ENCODE measurements around the gene BTBD2. TPM values are rescaled to one million over a fixed set of nuclear protein-coding genes. Genes with fewer than 3 reads are reported as not detected.

Gene BTBD2
- total and polyA plus RNA-seq, 2 of the 8 experiments (the other 6 are each of a cell fraction or from before 2014, with no cell fraction given) = 91.7 to 92.3 TPM

DNA sequence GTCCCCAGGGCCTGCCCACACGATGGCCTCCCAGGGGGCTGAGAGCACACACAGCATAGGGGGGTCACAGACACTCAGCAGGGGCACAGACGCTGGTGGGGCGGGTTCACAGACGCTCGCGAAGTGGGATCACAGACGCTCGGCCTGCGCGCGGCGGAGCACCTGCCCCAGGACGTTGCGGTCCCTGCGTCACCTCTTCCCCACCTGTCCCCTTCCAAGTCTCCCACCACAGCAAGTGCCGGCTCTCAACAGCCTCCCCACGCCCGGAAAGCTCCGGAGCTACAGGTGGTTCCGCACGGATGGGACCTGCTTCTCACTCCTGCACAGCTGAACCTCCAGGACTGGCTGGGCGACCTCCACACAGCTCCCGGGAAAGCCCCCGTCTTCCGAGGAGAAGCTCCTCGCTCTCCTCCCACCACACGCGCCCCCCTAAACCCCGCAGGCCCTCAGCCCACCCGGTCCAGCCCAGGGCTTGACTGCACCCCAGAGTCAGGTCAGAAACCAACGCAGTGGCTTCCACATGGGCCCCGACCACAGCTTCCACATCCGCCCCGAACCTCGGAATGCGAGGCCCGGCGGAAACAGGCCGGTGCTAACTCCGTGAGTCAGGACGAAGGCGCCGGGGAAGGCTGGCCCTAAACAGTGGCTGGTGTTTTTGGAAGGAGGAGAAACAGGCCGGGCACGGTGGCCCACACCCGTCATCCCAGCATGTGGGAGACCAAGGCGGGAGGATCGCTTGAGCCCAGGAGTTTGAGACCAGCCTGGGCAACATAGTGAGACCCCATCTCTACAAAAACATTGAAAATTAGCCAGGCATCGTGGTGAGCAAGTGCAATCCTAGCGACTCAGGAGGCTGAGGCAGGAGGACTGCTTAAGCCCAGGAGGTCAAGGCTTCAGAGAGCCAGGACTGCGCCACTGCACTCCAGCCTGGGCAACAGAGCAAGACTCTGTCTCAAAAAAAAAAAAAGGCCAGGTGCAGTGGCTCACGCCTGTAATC, 16.5 kb downstream of the BTBD2 start:
- Histone ChIP-seq H4K8ac (ENCODE audit: extremely low read depth, insufficient read depth, low read length) (no peak overlapping the region), H2BK120ac (replicated peaks; ENCODE audit: low read depth, low read length) (no peak overlapping the region), H3K79me1 (ENCODE audit: low read depth, low read length) (0 out of 2 replicates have a peak, but pooled peaks cover 2% of the 10 kb centered on the region), H2AK5ac (ENCODE audit: low read depth, low read length) (no peak overlapping the region), H2BK5ac (ENCODE audit: low read depth, low read length) (no peak overlapping the region), H4K20me1 (replicated peaks in 1 of 2; ENCODE audit: control insufficient read depth in 1 of 2, insufficient read depth in 2 of 2, low read length in 2 of 2) (peaks cover 0 to 13% of the 10 kb centered on the region in 2 experiments), H3K79me2 (ENCODE audit: control insufficient read depth in 1 of 2, insufficient read depth in 2 of 2, low read length in 2 of 2) (no peaks in the 10 kb centered on the region), H3K27me3 (replicated peaks in 1 of 4; ENCODE audit: control insufficient read depth in 3 of 4, extremely low read depth in 1 of 4, insufficient read depth in 3 of 4, low read length in 3 of 4) (peaks cover 0 to 4% (median 0%) of the 10 kb centered on the region in 4 experiments; a peak in 1 of 7 replicates), H3K4me2 (ENCODE audit: insufficient read depth in 1 of 2, low read depth in 2 of 2, low read length in 2 of 2) (no peak overlapping the region), H4K5ac (ENCODE audit: insufficient read length, low read depth, low read length) (no peak overlapping the region), H3K9ac (replicated peaks in 1 of 4; ENCODE audit: extremely low read depth in 1 of 4, low read depth in 3 of 4, low read length in 3 of 4) (no peak overlapping the region), H2BK12ac (ENCODE audit: low read depth, low read length) (no peak overlapping the region), H2BK15ac (ENCODE audit: low read length) (no peak overlapping the region), H2BK20ac (ENCODE audit: low read length) (no peak overlapping the region), H3K18ac (ENCODE audit: extremely low read depth, low read length) (no peak overlapping the region), H3K27ac (ENCODE audit: low read depth, low read length) (no peak overlapping the region), H3K4me3 (ENCODE audit: extremely low read depth in 1 of 4, insufficient read depth in 2 of 4, low read depth in 3 of 4, low read length in 4 of 4) (no peak overlapping the region), H3K23ac (ENCODE audit: insufficient read length) (no peak overlapping the region), H3K14ac (ENCODE audit: insufficient read length) (no peak overlapping the region), H2AFZ (ENCODE audit: low read length) (no peak overlapping the region), H3K4me1 (replicated peaks in 1 of 4; ENCODE audit: control insufficient read depth in 3 of 4, insufficient read depth in 4 of 4, low read length in 3 of 4) (no peaks in the 10 kb centered on the region), H3K4ac (replicated peaks; ENCODE audit: insufficient read length, low read depth, low read length) (no peak overlapping the region), H3K36me3 (ENCODE audit: control insufficient read depth in 2 of 4, insufficient read depth in 4 of 4, low read length in 3 of 4) (peaks cover 3 to 14% (median 7%) of the 10 kb centered on the region in 4 experiments; a peak in 5 of 8 replicates), H4K91ac (replicated peaks; ENCODE audit: insufficient read length, low read length) (no peak overlapping the region), H3K56ac (replicated peaks; ENCODE audit: insufficient read length, low read depth, low read length) (no peak overlapping the region), H3K9me3 (ENCODE audit: insufficient read depth in 2 of 2, low read depth in 1 of 2, low read length in 1 of 2) (no peaks in the 10 kb centered on the region), H3K23me2 (ENCODE audit: low read depth, low read length) (no peaks in the 10 kb centered on the region)
- 95% methylated on average over 42 of the region's 52 CpGs; no CpG with 5 or more reads in 1 of the 2 experiments for WGBS, 2 experiments (ENCODE audit: extremely low coverage in 1 of 2, insufficient coverage in 1 of 2, insufficient read length in 1 of 2, insufficient replicate concordance in 2 of 2, low coverage in 1 of 2, low lambda C conversion rate in 2 of 2, missing lambda C conversion rate in 1 of 2)
- FAIRE-seq (no peak), DNase-seq (ENCODE audit: low read depth in 1 of 2, low spot score in 2 of 2) (no peak)
- ChIA-PET CTCF (ENCODE audit: partially characterized antibody) (interaction anchor here (1.0 kb wide), 1 partner anchor 69 kb away, joined by 3 read pairs; no protein-coding TSS in a partner anchor), POLR2A (ENCODE audit: partially characterized antibody) (interaction anchor here (0.8 to 1.3 kb wide), 3 partner anchors 11 to 45 kb away, joined by 3 to 4 read pairs (median 4); no protein-coding TSS in a partner anchor)
- TF ChIP-seq CHD2 (IDR thresholded peaks at IDR 0.05; ENCODE audit: low read length) (no peak), CEBPB (IDR thresholded peaks at IDR 0.05; ENCODE audit: low read depth, low read length) (no peak), POLR2AphosphoS5 (IDR thresholded peaks at IDR 0.05; ENCODE audit: low read depth, low read length) (no peak), KDM4A (IDR thresholded peaks at IDR 0.05; ENCODE audit: low read depth, low read length, severe bottlenecking) (no peak), SP2 (IDR thresholded peaks at IDR 0.05; ENCODE audit: low read length) (no peak), HDAC2 (IDR thresholded peaks at IDR 0.05; ENCODE audit: borderline replicate concordance in 1 of 2, low read depth in 2 of 2, low read length in 2 of 2) (no peak)
- TF ChIP-seq, protein P1, sequence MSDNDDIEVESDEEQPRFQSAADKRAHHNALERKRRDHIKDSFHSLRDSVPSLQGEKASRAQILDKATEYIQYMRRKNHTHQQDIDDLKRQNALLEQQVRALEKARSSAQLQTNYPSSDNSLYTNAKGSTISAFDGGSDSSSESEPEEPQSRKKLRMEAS (IDR thresholded peaks at IDR 0.05) = no peak
